GM19463 (cell line): ENCODE data around the gene TREH.
"Not testable (repeated sequence)": the region's sequence is repeated elsewhere in the genome, so short reads cannot be mapped to it uniquely, and the experiment has no call there.

Experiments
- ATAC-seq: cut with Tn5 transposase; IDR thresholded peaks from one replicate; pipeline ENCODE4 v1.9.1; 2021; ENCODE audit warnings: mild to moderate bottlenecking, moderate library complexity; ENCODE audit not compliant: unreplicated experiment

The TREH gene

DNA sequence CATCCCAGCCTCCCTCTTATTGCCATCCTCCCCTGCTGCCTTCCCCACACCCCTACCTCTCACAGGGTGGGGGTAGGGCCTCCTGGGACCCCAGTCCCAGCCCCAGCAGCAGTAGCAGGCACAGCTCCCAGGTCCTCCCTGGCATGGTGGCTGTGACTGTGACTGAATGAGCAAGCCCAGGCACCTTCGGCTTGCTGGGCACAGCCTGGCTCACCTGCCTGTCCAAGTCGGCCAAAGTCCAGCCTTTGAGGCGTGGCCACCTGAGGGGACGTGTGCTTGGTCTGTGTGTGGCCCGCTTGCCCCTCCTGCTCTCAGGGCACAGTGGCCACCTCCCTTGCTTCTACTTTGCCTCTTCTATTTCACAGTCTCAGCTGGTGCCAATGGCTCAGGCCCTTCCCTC, at the start of gene TREH:
Gene TREH (minus strand): TSS at position 168 of the 400 bp plus-strand sequence. CDS start 23 bp downstream, at position 145.
- ATAC-seq = no peak

- ATAC-seq = not testable (repeated sequence)
These were observed 48.7 kb upstream of the TREH start for GRCh38 chr11:118728112-118728511.

GRCh38 chr11:118727721-118728066, 48.2 kb upstream of the TREH start:
- not testable (repeated sequence) for ATAC-seq

- not testable (repeated sequence) for ATAC-seq
These were observed 47.7 kb upstream of the TREH start for GRCh38 chr11:118727001-118727720.

- not testable (repeated sequence) for ATAC-seq
These were observed 42.1 kb upstream of the TREH start for GRCh38 chr11:118721478-118722015.

DNA sequence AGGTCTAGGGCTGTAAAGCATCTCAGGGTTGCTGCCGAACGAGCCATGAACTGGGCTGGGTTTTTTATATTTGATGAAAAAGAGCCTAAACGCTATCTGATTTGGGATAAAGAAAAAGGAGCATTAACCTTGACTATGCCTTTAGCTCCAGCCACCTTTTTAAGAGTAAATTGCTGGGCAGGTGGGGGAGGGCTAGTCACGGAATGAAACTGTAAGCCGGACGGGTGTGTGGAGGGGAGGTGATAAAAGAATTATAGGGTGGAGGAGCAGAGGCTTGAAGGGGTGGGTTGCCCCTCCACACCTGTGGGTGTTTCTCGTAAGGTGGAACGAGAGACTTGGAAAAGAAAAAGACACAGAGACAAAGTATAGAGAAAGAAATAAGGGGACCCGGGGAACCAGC, 41.3 kb upstream of the TREH start:
- not testable (repeated sequence) for ATAC-seq

- not testable (repeated sequence) for ATAC-seq
These were observed 40.6 kb upstream of the TREH start for GRCh38 chr11:118720078-118720477.

DNA sequence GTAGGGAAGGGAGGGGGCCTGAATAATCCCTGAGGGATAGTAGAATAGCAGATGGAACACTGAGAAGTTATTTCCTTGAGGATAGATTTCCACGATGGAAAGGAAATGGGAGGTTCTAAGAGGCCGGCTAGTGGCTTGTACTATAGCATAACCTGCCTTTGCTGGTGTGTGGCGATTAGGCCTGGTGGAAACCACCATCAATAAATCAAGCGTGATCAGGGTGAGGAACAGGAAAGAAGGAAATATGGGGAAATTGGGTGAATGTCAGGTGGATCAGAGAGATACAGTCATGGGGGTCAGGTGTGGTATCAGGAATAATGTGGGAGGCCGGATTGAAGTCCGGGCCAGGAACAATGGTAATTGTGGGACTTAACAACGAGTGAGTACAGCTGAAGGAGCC, 39.1 kb upstream of the TREH start:
- ATAC-seq = not testable (repeated sequence)

DNA sequence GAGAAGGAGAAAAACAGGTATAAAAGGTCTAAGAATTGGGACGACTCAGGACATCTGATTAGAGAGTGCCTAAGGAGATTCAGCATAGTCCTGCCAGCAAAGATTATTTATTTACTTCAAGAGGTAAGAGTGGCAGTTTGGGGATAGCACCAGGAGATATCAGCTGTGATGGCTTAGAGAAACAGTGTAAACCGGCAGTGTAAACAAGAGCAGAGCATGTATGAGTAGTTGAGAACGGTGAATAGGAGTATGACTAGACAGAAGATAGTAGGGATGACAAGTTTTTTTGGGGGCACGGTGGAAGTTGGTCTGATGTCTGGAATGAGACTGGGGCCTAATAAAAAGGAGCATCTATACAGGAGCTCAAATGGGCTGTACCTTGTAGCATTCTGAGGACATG, 38.3 kb upstream of the TREH start:
- ATAC-seq = not testable (repeated sequence)

GRCh38 chr11:118717221-118717620, 37.8 kb upstream of the TREH start:
- ATAC-seq = not testable (repeated sequence)

DNA sequence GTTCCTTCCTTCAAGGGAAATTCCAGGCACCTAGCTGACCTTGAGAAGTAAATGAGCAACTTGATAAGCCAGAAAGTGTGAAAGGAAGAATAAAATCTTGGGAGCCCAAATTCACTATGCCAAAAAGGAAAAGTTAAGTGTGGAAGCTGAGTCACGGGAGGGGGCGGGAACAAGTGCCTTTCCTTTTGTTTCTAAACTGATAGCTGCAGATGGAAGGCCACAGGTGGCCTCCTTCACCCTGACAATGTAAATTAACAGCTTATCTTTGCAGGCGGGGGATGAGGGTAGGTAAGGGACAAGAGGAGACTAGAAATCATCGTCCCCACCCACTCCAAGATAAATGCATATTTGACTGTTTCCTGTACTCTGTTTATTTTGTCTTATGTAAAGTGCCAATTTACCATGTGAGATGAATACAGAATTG, 36.4 kb upstream of the TREH start:
- no peak for ATAC-seq

DNA sequence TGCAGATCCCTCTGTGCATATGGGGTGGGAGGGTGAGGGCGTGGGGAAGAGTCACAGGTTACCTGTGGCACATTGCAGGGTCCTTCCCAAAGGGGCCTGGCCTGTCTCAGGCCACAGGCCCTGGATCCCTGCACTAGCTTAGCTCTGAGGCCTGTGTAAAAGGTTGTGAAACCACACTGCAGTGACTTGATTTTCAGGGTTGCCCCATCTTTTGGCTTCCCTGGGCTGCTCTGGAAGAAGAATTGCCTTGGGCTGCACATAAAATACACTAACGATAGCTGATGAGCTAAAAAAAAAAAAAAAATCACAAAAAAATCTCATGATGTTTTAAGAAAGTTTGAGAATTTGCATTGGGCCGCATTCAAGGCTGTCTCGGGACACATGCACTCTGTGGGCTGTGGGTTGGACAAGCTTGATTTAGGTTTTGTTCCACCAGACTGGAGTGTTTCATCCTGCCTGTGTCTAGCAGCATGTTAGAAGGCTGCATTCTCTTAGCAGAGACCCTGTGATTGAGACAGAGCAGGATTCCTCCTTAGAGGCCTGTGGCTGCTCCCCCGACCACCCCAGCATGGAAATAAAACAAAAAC, 35.9 kb upstream of the TREH start:
- no peak for ATAC-seq

GRCh38 chr11:118714816-118715215, 35.4 kb upstream of the TREH start:
- ATAC-seq = no peak

GRCh38 chr11:118714416-118714815, 35.0 kb upstream of the TREH start:
- ATAC-seq = not testable (repeated sequence)

DNA sequence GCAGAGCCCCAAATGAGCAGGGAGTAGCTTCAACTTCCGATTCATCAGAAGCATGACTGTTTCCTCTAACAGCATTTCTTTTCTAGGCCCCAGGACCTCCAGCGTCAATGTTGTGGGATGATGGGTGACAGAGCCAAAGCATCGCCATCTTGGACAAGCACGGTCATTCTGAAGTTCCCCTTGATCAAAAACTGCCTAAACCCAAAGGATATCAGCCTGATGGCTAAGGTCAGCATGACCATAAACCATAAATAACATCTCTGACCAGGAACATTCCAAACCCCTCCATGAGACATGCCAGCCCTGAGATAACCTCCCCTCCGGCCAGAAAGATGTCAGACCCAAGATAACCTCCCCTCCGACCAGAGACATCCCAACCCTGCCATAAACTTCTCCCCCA, 28.8 kb upstream of the TREH start:
- ATAC-seq = no peak

DNA sequence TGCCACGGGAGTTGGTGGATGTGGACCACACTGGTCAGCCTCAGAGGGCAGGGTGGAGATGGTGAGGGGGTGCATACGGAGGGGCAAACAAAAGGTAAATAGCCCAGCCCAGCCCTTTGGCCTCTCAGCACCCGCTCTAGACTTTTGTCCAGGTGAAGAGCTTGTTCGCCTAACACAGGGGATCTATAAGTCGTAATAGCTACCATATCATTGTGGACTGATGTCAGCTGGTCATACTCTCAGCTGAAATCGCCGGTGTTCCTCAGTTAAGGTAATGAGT, 27.0 kb upstream of the TREH start:
- no peak for ATAC-seq

- ATAC-seq = no peak
These were observed 26.5 kb upstream of the TREH start for GRCh38 chr11:118705791-118706545.

GRCh38 chr11:118705111-118705741, 25.8 kb upstream of the TREH start:
- no peak for ATAC-seq

DNA sequence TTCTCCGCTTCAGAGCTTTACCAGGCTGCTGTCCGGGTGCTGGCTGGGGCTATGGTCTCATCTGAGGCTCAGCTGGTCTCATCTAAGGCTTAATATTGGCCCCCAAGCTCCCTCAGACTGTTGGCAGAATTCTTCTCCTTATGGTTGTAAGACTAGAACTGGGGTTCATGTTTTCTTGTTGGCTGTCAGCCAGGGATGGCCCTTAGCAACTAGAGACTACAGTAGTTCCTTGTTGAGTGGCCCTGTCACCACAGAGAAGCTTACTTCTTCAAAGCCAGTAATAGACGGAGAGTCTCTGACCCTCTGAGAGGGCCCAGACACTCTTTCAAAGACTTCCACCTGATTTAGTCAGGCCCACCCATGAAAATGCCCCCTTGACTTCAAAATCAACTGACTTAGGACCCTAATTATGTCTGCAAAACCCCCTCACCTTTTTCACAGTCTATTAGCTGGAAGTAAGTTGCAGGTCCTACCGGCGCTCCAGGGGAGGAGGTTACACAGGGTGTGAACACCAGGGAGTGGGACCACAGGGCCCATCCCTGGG, 24.2 kb upstream of the TREH start:
- ATAC-seq = no peak

GRCh38 chr11:118699506-118700220, 20.2 kb upstream of the TREH start:
- no peak for ATAC-seq
